Measurements from ENCODE around the gene MRPL4.

DNA sequence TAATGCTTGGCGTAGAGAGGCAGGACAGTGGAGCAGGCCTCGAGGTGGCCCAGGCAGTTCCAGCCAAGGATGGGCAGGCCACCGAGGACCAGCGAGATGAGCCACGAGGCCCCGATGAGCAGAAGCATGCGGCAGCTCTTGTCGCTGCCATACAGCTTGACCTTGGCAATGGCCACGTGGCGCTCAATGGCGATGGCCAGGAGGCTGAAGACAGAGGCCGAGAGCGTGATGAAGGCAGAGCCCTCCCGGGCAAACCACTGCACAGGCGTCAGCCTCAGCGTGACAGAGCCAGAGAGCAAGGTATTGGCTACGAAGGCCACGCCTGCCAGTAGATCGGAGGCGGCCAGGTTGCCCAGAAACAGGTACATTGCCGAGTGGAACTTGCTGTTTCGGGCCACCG is 27.7 kb upstream of the MRPL4 start:
- TF ChIP-seq, protein P1, sequence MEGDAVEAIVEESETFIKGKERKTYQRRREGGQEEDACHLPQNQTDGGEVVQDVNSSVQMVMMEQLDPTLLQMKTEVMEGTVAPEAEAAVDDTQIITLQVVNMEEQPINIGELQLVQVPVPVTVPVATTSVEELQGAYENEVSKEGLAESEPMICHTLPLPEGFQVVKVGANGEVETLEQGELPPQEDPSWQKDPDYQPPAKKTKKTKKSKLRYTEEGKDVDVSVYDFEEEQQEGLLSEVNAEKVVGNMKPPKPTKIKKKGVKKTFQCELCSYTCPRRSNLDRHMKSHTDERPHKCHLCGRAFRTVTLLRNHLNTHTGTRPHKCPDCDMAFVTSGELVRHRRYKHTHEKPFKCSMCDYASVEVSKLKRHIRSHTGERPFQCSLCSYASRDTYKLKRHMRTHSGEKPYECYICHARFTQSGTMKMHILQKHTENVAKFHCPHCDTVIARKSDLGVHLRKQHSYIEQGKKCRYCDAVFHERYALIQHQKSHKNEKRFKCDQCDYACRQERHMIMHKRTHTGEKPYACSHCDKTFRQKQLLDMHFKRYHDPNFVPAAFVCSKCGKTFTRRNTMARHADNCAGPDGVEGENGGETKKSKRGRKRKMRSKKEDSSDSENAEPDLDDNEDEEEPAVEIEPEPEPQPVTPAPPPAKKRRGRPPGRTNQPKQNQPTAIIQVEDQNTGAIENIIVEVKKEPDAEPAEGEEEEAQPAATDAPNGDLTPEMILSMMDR (IDR thresholded peaks at IDR 0.05): no peak
- no peak for TF ChIP-seq GRHL2 (CRISPR knock-in tag; IDR thresholded peaks at IDR 0.05; ENCODE audit: insufficient replicate concordance, severe bottlenecking)
- TF ChIP-seq, protein P2, sequence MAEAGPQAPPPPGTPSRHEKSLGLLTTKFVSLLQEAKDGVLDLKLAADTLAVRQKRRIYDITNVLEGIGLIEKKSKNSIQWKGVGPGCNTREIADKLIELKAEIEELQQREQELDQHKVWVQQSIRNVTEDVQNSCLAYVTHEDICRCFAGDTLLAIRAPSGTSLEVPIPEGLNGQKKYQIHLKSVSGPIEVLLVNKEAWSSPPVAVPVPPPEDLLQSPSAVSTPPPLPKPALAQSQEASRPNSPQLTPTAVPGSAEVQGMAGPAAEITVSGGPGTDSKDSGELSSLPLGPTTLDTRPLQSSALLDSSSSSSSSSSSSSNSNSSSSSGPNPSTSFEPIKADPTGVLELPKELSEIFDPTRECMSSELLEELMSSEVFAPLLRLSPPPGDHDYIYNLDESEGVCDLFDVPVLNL (CRISPR knock-in tag; IDR thresholded peaks at IDR 0.05; ENCODE audit: borderline replicate concordance, low read depth): no peak

Data from WTC11 (cell line).